Erythroblast (primary cell): ENCODE results near the gene CHRM1.

ENCODE experiments used
- GATA1 ChIP-seq: IDR thresholded peaks from 2 replicates; pipeline ENCODE4 v1.6.1; 2011; ENCODE audit warnings: low read depth, mild to moderate bottlenecking, control low read depth, low read length, moderate library complexity
- POLR2A ChIP-seq: IDR thresholded peaks from 2 replicates; pipeline ENCODE4 v1.6.1; 2011; ENCODE audit warnings: mild to moderate bottlenecking, low read length

- TF ChIP-seq POLR2A (no peak), GATA1 (no peak)
Observed at GRCh38 chr11:62933285-62933684, 12.1 kb upstream of the CHRM1 start.
